Eye (tissue), 1 donor: ENCODE measurements around the gene EMILIN1.
"Not testable (repeated sequence)": the region's sequence is repeated elsewhere in the genome, so short reads cannot be mapped to it uniquely, and the experiment has no call there.

ENCODE experiments used
- DNase-seq: peaks from one replicate; pipeline ENCODE4 v3.0.0-alpha.2; 2015

The EMILIN1 gene

DNA sequence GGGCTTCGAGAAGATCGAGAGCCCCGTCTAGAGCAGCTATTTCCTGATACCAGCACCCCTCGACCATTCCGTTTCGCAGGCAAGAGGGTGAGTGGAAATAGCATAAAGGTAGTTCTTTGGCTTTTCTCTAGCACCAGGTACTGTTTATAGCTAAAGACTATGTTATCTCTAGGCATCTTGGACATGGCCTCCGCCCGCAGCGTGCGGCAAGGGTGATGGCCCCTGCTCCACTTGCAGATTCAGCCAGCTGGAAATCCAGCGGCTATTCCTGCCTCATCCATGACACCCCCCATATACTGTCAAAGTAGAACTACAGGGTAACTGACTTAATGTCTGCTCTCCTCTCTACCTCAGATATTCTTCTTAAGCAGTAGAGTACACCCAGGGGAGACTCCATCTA is 23.7 kb upstream of the EMILIN1 start:
- DNase-seq: no peak

- no peak for DNase-seq
Observed at GRCh38 chr2:27057184-27057583, 21.2 kb upstream of the EMILIN1 start.

GRCh38 chr2:27058210-27058609 is 20.2 kb upstream of the EMILIN1 start:
- no peak for DNase-seq

- DNase-seq: no peak
Observed at GRCh38 chr2:27059141-27059820, 19.1 kb upstream of the EMILIN1 start.

- DNase-seq: no peak
Observed at GRCh38 chr2:27060323-27060722, 18.1 kb upstream of the EMILIN1 start.

GRCh38 chr2:27065128-27065527 is 13.3 kb upstream of the EMILIN1 start:
- no peak for DNase-seq

DNA sequence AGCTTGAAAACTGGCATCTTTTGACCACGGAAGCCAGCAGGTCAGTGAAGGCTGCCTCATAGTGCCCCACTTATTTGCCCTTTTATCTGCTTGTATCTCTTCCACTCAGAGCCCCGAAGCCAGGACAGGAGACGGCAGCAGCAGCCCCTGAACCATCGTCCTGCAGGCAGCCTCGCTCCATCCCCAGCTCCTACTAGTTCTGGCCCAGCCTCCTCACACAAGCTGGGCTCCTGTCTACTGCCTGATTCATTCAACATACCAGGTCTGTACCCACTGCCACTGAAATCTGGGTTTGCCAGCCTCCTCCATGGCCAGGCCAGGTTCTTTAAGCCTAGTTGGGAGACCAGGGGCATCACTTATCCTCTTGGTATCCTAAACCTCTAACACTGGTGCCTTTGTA is 11.0 kb upstream of the EMILIN1 start:
- no peak for DNase-seq

DNA sequence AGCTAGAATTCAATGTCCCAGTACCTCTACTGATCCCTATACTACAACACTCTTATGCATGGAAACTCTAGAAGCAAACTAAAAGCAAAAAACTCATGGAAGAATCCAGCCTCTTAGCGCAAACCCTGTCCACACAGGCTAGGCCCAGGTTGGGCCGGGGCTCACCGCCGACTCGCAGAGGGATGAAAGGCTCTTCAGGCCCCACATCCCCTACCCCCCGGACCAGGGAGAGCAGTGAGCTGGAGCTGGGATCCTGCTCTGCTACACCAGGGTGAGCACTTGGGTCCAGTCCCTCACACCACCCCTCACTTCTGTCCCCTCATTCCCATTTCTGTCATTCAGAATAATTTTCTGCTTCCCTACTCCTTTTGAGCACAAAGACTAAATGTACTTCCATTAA is 9.0 kb upstream of the EMILIN1 start:
- DNase-seq: no peak

DNA sequence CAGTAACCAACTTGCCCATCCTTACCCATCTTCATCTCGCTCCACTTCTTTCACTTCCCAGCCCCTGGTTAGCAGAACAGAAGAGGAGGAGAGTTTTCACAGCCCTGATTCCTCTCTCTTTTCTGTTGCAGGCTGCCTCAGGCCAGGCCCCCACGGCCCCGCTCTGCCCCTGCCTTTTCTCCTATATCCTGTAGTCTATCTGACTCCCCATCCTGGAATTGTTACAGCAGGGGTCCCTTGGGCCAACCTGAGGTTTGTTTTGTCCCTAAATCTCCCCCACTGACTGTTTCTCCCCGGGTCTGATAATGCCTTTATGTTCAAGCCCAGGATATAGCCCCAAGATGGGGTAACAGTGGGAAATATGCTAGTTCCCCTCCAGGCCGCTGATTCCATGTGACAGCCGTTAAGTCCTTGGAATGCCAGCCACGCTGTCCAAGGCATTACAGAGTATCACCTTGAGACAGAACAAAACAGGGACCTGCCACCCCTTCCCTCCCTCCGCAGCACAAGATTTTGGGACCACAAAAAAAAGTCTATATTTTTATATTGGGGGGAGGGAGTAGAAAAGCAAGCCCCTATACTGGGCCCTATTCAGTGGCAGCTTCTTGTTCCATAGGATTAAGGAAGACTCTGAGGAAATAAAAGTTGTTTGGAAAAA is 8.3 kb upstream of the EMILIN1 start:
- no peak for DNase-seq

DNA sequence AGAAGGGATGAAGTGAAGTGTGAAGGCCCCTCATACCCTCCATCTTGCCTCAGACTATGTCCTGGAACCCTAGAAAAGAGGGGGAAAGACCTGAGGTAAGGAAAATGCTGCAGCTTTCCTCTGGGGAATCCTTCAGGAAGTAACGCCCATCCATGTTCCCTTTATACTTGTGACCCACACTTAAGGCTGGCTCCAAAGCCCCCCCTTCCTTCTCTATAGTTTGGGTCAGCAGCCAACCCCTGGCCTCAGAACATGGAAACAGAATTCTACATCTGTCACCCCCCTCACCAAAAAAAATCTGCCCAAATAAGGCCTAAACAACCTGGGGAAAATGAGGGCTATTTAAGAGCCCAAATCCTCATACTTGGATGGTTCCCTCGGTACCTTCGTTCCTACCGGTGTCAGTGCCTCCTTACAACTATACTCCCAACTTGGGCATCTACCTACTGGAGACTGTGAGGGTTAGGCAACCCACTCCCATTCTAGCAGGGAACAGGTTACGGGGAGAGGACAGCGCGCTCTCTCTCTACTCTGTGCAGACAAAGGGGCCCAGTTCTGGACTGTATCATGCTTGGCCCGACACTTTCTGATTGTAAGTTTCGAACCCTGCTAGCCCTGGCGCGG is 7.7 kb upstream of the EMILIN1 start:
- no peak for DNase-seq

DNA sequence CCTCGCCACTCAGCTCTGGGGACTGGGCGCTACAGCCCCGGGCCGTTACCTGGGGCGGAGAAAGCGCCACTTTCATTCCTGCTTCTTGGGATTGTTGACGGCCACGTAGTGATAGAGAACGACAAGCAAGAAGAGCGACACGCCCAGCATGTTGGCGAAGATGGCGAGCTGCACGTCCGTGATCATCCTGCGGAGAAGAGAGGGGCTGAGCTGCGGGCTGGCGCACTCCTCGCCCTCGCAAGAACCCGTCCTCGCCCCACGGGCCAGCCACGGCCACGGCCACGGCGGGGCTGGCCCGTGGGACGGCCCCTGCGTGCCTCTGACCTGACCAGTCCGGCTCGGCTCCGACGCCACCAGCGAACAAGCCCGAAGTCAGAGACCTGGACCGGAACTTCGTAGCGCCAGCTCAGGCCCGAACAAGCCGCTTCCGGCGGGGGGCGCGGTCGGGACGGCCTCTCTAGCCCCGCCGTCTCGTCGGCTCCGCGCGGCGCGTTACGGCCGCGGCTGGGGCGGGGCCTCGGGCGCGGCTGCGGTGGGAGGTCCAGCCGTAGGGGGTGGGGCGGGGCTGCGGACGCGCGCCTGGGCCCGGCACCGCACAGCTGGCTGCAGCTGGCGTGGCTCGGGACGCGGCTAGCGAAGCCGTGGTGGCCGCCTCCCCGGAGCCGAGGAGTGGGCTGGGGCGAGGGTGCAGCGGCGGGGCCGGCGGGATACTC is 7.0 kb upstream of the EMILIN1 start, which contains the start of gene OST4:
Gene OST4, minus strand, starts transcription at position 378 of the 713 bp plus-strand sequence.
- peak; percentile 96 for DNase-seq

DNA sequence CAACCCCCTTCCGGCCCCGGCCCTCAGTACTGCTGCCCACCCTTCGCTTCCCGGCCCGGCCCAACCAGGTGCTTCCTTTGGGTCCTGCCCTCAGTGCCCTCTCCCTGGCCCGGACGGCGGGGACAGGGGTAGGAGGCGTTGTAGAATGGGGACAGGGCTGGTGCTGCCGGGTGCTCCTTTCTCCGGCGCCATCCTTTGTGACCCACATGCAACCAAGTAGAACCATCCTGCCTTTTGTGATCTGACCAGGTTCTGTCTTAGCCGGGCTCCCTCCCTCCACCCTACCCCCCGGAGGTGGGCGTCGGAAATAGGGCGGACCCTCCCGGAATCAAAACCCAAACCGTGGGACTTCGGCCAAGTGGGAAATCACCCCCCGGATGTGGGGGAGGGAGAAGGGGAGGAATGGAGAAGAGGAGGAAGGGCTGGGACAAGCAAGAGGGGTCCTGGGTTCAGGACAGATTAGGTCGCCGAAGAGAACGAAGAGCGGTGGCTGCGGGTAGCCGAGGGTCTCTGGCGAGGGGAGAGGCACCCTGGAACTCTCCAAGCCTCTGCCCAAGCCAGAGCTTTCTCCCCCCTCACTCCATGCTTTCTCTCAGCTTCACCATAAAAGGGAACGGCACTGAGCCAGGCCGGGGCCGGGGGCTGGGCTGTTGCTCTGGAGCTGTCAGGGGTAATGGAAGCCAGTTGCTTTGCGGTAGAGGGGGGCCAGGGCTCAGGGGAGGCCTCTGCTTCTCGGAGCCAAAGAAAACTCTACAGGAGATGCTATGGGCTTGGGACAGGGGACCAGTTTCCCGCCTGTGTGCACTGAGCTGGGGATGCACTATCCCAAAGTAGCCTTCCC is 6.2 kb upstream of the EMILIN1 start:
- peak; percentile 87 for DNase-seq

GRCh38 chr2:27072920-27073319 is 5.5 kb upstream of the EMILIN1 start:
- DNase-seq: peak; percentile 33

DNA sequence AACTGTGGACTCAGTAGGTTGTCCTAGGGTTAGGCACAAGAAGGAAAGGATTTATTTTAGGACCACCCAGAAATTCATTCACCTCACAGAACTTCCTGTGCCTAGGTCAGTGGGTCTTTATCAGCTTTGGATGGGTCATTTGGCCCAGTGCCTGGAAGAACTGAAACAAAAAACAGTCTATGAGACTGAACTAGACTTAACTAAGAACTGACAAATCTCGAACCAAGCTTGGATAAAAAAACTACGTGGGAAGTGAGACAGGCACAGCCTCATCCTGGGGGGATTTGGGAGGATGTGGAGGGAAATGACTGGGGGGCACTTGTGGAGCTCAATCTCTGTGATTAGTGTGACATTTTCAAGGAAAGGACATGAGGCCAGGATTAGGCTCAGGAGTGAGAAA is 4.6 kb upstream of the EMILIN1 start:
- DNase-seq: no peak

- DNase-seq: no peak
Observed at GRCh38 chr2:27074738-27075565, 3.5 kb upstream of the EMILIN1 start.

GRCh38 chr2:27075566-27075871 is 2.9 kb upstream of the EMILIN1 start:
- not testable (repeated sequence) for DNase-seq

GRCh38 chr2:27076323-27076722 is 2.1 kb upstream of the EMILIN1 start:
- DNase-seq: no peak

DNA sequence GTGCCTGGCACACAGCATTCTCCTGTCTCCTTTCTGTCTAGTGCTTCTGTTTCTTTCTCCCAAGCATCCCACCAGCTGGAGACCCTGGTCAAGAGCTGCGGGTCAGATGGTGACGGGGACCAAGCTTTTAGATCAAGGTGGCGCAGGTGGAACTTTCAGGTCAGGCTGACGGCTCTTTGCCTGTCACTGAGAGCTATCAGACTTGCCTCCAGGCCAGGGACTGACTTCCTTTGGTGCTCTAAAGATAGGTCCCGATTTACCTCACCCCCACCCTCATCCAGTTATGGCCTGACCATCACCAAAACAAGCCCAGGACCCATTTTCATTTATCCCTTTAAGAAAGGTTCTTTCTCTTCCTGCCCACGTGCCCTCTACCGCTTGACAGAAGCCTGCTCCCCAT is 1.2 kb upstream of the EMILIN1 start:
- DNase-seq: no peak

GRCh38 chr2:27079233-27080139 is 1.1 kb downstream of the EMILIN1 start:
- DNase-seq: no peak

GRCh38 chr2:27080140-27080469 is 1.7 kb downstream of the EMILIN1 start:
- DNase-seq: no peak

DNA sequence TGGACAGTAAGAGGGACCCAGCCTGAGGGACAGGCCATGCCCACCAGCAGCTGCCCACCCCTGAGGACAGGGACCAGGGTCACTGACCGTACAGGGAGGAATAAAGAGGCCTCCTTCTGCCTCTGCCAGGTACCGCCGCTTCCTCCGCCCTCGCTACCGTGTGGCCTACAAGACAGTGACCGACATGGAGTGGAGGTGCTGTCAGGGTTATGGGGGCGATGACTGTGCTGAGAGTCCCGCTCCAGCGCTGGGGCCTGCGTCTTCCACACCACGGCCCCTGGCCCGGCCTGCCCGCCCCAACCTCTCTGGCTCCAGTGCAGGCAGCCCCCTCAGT is 2.2 kb downstream of the EMILIN1 start:
- DNase-seq: no peak
